Measurements from ENCODE around the gene KLHDC3. TPM values are rescaled to one million over a fixed set of nuclear protein-coding genes. Genes with fewer than 3 reads are reported as not detected.

KLHDC3 gene
- total and polyA plus RNA-seq, 9 of the 15 experiments (the other 6 are each of a cell fraction or from before 2014, with no cell fraction given) = 4.5 to 171 (median 107) TPM

DNA sequence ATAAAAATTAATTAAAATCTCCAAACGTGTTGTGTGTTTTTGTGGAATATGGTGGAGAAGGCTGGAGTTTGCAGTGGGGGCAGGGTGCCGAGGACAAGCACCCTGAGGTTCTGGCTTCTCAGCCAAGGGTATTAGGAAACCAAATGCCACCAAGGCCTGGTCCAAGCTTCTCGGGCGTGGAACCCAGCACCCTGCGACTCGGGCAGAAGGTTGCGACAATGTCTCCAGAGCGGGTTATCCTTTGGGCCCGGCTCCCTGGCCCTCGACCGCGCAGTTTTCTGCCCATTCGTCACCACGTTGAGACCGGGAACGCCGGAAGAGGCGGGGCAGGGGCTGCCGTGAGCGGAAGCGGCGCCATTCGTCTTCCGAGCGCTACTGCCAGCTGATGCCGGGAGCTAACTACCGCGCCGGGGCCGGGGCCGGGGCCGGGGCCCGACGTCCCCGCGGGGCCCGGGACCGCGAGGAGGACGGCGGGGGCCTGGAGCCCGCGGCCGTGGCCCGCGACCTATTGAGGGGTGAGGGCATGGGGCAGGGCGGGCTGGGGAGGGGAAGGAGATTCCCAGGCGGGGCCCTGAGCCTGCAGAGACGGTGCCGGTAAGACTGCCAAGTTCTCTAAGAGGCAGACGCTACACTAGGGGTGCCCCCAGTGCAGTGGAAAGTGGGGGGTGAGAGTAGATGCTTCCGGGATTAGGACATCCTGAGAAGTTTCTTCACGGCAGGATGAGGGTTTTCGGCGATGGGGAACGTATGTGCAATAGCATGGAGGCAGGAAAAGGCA is 7.4 kb downstream of the KLHDC3 start, which contains the start of gene RRP36 (continued):
- TF ChIP-seq, protein P1, sequence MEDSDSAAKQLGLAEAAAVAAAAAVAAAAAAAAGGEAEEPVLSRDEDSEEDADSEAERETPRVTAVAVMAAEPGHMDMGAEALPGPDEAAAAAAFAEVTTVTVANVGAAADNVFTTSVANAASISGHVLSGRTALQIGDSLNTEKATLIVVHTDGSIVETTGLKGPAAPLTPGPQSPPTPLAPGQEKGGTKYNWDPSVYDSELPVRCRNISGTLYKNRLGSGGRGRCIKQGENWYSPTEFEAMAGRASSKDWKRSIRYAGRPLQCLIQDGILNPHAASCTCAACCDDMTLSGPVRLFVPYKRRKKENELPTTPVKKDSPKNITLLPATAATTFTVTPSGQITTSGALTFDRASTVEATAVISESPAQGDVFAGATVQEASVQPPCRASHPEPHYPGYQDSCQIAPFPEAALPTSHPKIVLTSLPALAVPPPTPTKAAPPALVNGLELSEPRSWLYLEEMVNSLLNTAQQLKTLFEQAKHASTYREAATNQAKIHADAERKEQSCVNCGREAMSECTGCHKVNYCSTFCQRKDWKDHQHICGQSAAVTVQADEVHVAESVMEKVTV (CRISPR knock-in tag; IDR thresholded peaks at IDR 0.05) = 0 out of 2 replicates have a peak, but pooled peaks have one; percentile 9
- no peak for TF ChIP-seq NFIC (IDR thresholded peaks at IDR 0.05)
- no peak for TF ChIP-seq ZNF133 (CRISPR knock-in tag; IDR thresholded peaks at IDR 0.05)
- TF ChIP-seq, protein P2, sequence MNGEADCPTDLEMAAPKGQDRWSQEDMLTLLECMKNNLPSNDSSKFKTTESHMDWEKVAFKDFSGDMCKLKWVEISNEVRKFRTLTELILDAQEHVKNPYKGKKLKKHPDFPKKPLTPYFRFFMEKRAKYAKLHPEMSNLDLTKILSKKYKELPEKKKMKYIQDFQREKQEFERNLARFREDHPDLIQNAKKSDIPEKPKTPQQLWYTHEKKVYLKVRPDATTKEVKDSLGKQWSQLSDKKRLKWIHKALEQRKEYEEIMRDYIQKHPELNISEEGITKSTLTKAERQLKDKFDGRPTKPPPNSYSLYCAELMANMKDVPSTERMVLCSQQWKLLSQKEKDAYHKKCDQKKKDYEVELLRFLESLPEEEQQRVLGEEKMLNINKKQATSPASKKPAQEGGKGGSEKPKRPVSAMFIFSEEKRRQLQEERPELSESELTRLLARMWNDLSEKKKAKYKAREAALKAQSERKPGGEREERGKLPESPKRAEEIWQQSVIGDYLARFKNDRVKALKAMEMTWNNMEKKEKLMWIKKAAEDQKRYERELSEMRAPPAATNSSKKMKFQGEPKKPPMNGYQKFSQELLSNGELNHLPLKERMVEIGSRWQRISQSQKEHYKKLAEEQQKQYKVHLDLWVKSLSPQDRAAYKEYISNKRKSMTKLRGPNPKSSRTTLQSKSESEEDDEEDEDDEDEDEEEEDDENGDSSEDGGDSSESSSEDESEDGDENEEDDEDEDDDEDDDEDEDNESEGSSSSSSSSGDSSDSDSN (IDR thresholded peaks at IDR 0.05; ENCODE audit: borderline replicate concordance in 1 of 2, low read depth in 2 of 2, low read length in 2 of 2) = no peak
- TF ChIP-seq MITF (IDR thresholded peaks at IDR 0.05) = no peak
- TF ChIP-seq, protein P3, sequence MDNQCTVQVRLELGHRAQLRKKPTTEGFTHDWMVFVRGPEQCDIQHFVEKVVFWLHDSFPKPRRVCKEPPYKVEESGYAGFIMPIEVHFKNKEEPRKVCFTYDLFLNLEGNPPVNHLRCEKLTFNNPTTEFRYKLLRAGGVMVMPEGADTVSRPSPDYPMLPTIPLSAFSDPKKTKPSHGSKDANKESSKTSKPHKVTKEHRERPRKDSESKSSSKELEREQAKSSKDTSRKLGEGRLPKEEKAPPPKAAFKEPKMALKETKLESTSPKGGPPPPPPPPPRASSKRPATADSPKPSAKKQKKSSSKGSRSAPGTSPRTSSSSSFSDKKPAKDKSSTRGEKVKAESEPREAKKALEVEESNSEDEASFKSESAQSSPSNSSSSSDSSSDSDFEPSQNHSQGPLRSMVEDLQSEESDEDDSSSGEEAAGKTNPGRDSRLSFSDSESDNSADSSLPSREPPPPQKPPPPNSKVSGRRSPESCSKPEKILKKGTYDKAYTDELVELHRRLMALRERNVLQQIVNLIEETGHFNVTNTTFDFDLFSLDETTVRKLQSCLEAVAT (IDR thresholded peaks at IDR 0.05) = no peak
- TF ChIP-seq KAT2B (IDR thresholded peaks at IDR 0.05; ENCODE audit: low read depth, low read length) = no peak
- TF ChIP-seq ZNF668 (CRISPR knock-in tag; IDR thresholded peaks at IDR 0.05) = no peak
- TF ChIP-seq SP1 (CRISPR knock-in tag; IDR thresholded peaks at IDR 0.05) = peak; percentile 26; the same call in 1 of the 2 replicates
- no peak for TF ChIP-seq BCLAF1 (IDR thresholded peaks at IDR 0.05; ENCODE audit: borderline replicate concordance in 1 of 2, control insufficient read depth in 1 of 2, low read depth in 2 of 2, low read length in 1 of 2)
- peak in 1 of 2 experiments; percentile 65; a peak in 2 of 4 replicates for TF ChIP-seq HDAC1 (IDR thresholded peaks at IDR 0.05)
- TF ChIP-seq MAFF (IDR thresholded peaks at IDR 0.05; ENCODE audit: low read length) = no peak
